RPMI7951 (cell line): ENCODE measurements around the gene GNAS-AS1. TPM values are rescaled to one million over a fixed set of nuclear protein-coding genes. Genes with fewer than 3 reads are reported as not detected.

Source experiments
- DNase-seq: peaks from one replicate; pipeline ENCODE4 v3.0.0-alpha.2; 2012; ENCODE audit warnings: low read depth
- total RNA-seq: library from RNA; depleted of rRNA; stranded (reverse); fragments of >200 nt; shearing (Covaris generic); gene quantifications from 2 replicates; pipeline ENCODE4 v1.2.3, GENCODE V29; 2014; rRNA removed

Gene GNAS-AS1
- total RNA-seq, 1 experiment from 2014 or later = 1.1 TPM

- DNase-seq = no peak
Measured at GRCh38 chr20:58781138-58781537, 69.6 kb downstream of the GNAS-AS1 start.

GRCh38 chr20:58778760-58779159 lies 71.9 kb downstream of the GNAS-AS1 start:
- no peak for DNase-seq

GRCh38 chr20:58777657-58778056 lies 73.0 kb downstream of the GNAS-AS1 start:
- DNase-seq = no peak

- no peak for DNase-seq
Measured at GRCh38 chr20:58776109-58776508, 74.6 kb downstream of the GNAS-AS1 start.

GRCh38 chr20:58775371-58775770 lies 75.3 kb downstream of the GNAS-AS1 start:
- peak; percentile 57 for DNase-seq

- no peak for DNase-seq
Measured at GRCh38 chr20:58774667-58775263, 75.9 kb downstream of the GNAS-AS1 start.

GRCh38 chr20:58774214-58774613 lies 76.5 kb downstream of the GNAS-AS1 start:
- DNase-seq = no peak

- peak; percentile 21 for DNase-seq
Measured at GRCh38 chr20:58772786-58773185, 77.9 kb downstream of the GNAS-AS1 start.

Other genes with a start within 250 kb of the GNAS-AS1 start
- gene STX16, start 199.6 kb downstream of the GNAS-AS1 start, total RNA-seq = 12.5 and 17.6 TPM in 2 replicates
- 11.2 and 13.8 TPM in 2 replicates for gene NPEPL1, start 158.1 kb downstream of the GNAS-AS1 start, total RNA-seq
- 853 and 1,108 TPM in 2 replicates for gene GNAS, start 1.8 kb upstream of the GNAS-AS1 start, total RNA-seq
- gene NELFCD, start 130.4 kb upstream of the GNAS-AS1 start, total RNA-seq = 82.8 and 87.3 TPM in 2 replicates
- gene CTSZ, start 156.4 kb upstream of the GNAS-AS1 start, total RNA-seq = 385 and 586 TPM in 2 replicates
- 0.12 and 0.20 TPM in 2 replicates for gene TUBB1, start 168.5 kb upstream of the GNAS-AS1 start, total RNA-seq
- 124 and 138 TPM in 2 replicates for gene ATP5F1E, start 181.4 kb upstream of the GNAS-AS1 start, total RNA-seq
- gene PRELID3B, start 191.9 kb upstream of the GNAS-AS1 start, total RNA-seq = 142 and 168 TPM in 2 replicates